DMS 273 (cell line): ENCODE data around the gene PARD3B.

Experiments
- DNase-seq: peaks from one replicate; lab custom pipeline; 2025; ENCODE audit not compliant: unreplicated experiment; lab: John Stamatoyannopoulos, UW

PARD3B gene

DNA sequence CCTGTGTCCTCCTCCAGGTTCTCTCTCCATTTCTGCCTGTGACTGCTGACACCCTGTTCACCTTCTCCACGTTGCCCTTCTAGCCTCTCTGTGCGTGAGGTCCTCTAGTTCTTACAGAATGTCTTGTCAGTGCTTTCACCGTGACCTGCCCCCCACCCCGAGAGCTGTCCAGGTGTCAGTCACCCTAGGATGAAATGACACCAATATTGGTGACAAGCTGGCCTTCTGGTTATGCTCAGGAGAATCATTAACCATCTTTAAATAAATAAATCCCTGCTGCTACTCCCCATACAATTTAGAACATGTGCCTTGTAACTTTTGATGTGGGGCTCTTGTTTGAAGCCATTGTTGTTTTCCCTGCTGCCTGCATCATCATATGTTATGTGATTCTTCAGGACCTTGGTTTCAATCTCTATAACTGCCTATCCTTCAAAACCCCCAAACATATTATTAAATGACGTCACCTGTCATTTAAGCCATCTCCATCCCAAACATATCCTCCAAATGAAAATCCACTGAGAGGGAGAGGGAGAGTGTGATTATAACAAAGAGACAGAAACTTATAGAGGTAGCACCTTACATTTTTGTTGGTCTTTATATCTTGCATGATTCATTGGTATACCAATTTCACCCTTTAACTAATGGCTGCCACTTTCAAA lies 496.3 kb downstream of the PARD3B start:
- DNase-seq: no peak

DNA sequence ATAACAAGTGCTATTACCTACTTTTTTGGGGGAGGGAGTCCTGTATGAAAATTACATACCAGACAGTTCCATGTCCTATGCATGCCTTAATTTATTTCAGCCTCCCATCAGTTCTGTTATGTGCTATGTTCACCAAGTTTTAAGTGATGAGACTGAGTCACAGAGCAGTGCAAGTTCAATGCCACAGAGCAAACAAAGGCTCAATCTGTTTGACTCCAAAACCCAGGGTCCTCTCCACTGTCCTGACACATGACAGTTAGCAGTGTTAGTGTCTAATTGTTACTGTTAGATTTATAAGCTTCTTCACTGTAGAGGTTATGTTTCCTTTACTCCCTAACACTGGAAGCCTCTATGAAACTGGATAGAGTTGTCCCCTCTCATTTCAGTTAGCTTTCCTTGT lies 498.0 kb downstream of the PARD3B start:
- no peak for DNase-seq

DNA sequence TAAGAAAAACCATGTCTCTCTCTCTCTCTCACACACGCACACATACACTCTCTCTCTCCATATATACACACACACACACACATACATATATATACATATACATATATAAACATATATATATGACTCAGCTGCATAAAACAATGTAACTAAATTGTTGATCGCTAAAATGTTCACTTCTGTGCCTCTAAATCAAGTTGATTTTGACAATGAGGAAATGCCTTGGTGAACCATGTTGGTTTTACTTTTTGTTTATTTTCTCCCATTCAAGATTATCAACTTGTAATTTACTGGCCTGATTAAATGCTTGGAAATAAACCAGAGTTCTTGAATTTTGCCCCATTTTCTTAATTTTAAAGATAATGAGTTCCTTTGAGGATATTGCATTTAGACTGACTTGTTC lies 500.4 kb downstream of the PARD3B start:
- no peak for DNase-seq

DNA sequence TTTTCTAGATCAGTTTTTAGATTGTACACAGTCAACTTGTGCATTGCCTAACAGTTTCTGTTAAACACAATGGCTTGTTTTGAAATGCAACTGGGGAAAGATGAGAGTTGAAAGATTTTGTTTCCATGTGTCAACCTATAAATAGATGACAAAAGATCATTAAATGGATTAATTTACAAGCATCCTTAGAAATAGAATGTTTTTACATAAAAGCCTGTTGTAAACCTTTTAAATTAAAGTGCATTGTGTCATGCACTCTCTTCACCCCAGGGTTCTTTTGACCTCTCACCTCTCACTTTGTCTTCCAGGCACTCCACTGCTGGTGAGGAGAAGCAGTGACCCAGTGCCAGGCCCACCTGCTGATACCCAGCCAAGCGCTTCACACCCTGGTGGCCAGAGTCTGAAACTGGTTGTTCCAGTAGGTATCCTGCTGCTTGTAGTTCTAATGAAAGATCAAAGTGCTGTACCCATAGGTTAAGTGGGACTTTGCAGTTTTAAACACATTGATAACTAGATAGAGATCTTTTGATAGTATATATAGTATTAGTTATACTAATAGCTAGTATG lies 502.1 kb downstream of the PARD3B start:
- peak; percentile 13 for DNase-seq

DNA sequence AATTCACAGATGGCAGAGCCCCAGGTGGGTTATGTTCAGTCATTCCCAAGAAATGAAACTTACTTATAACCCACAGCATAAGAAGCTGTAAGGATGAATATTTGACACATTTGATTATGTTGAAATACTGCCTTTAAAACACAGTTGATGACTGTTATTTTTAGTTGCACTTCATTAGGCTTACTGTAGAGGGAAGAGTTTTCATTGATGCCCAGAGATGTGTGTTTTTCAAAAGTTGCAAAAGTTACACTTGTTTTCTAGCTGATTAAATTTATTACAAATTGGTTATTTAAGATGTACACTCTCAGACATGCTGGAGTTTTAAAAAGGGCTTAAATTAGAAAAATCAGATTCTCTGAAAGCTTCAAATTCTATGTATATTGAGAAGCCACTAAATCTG lies 506.1 kb downstream of the PARD3B start:
- peak; percentile 16 for DNase-seq

DNA sequence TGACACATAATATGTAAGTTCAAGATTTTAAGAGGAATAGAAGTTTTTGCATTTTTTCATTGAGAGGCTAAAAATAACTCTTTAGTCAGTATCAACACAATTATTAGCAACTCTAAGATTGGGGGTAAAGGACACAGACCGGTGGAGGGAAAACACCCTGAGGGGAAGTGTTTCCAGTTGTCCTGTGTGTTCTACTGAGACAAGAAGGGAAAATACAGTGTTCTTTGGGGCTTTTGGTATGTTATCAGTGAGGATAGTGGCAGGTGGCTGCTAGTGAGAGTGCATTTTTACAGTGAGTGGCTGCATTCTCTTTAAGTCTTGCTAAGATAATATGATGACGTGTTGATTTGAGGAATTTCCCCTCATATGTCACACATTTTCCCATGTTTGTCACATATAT lies 507.5 kb downstream of the PARD3B start:
- DNase-seq: peak; percentile 5

DNA sequence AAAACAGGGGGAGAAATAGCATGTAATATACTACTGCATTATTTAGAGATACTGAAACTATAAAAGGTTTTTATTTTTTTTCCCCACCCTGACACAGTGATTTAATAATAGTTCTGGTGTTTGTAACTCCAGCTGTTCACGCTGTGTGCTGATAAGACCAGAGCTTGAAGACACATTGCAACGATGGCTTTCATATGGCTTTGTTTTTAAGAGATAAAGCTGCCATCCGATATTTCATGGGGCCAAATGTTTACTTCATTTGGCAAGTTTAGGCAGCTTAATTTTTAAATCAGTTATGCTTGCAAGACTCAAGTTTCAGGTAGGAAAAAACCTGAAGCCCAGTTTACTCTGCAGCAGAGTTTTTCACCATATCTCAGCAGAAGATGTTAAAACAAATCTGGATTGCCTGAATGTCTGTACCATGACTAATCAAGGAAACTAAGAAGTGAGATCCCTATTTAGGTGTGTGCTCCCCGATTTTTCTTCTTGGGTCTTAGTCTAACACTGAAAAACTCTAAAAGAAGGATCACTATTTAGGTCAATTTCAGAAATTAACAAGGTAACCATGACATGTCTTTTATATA lies 508.6 kb downstream of the PARD3B start:
- DNase-seq: peak; percentile 66

DNA sequence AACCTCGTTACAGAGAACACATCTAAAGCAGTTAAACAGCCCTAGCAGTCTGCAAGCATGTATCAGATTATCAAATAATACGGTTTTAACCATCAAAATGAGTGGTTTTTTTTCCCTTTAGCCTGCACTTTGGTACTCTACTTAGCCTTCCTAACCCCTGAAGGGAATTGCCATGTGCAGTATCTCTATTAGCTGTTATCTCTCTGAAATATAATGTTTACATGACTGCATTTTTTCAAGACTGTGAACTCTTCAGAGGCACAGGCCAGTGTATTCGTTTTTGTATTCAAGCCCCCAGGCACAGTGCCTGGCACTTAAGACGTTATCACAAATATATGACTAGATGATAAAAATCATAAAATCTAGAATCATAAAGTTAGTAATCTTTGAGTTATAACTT lies 509.5 kb downstream of the PARD3B start:
- peak; percentile 24 for DNase-seq

DNA sequence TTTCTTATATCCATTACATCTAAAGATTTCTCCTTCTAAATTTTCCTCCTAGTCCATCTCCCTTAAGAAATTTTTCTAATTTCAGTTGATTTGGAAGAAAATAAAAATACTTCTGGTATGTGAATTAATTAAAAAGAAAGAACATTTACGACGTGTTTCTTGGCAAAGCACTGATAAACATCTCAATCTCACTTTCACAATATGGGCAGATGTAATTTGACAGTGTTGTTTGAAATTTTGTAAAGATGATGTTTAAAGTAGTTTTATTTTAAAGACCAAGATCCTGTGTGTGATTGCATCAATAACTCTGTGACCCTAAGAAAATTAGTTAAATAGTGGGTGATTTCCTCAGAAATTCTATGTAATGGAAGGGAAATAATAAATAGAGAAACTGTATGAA lies 510.0 kb downstream of the PARD3B start:
- DNase-seq: no peak

DNA sequence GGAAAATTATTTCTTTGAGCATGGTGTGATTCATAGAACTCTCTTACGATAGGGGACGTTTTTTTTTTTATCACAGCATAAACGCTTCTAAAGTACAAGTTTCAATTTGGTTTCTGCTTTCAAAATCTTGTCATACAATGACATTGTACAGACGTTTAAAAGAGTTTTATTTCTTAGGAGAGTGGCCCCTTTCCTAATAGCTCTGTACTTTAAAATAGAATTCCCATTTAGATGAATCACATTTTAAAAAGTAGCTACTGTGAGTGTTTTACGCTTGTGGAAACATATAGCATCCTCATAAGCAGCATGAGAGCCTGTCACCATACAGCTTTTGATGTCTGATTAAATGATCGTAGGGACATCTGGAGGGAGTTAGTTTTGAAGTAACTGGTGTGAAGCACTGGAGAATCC lies 510.9 kb downstream of the PARD3B start:
- DNase-seq: peak; percentile 11

DNA sequence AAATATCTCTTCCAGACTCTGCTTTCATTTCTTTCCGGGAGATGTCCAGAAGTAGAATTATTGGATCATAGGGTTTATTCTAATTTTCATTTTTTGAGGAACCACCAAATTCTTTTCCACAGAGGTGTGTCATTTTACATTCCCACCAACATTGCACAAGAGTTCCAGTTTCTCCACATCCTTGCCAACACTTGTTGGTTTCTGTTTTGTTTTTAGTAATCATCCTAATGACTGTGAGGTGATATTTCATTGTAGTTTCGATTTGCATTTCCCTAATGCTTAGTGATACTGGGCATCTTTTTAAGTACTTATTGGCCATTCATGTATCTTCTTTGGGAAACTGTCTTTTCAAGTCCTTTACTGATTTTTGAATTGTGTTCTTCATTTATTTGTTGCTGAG lies 513.1 kb downstream of the PARD3B start:
- no peak for DNase-seq

DNA sequence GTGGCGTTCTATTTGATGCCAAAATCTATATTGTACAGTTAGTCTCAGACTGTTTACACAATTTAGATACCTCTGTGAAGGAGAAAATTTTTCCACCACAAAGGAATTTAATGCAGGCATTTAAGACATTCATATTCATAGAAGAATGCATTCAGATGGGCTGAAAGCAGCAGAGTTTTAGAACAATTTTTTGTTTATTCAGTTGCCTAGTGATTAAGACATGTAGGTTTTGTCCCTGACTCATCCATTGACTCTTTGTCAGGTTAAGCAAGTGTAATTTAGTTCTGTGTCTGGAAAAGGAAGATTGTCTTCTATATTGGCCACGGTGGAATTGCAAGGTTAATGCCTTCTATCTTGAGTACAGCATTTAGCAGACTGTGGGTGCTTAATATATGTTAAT lies 515.0 kb downstream of the PARD3B start:
- DNase-seq: no peak

DNA sequence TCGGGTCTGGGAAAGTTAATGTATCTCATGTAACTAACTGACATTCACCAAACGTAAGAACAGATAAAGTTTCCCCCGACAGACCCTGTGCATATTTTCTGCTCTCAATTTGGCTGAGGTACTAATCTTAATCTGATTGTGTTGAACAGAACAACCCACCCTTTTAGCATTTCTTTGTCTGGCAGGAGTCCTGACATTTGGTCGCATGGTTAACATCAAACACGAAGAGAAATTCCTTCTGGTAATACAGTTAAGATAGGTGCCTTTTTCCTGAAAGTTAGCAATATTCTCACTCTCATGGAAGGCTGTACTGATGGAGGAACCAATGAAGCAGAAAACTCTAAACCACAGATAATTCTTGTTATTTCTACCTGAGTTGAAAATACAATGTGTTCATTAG lies 520.8 kb downstream of the PARD3B start:
- DNase-seq: no peak

DNA sequence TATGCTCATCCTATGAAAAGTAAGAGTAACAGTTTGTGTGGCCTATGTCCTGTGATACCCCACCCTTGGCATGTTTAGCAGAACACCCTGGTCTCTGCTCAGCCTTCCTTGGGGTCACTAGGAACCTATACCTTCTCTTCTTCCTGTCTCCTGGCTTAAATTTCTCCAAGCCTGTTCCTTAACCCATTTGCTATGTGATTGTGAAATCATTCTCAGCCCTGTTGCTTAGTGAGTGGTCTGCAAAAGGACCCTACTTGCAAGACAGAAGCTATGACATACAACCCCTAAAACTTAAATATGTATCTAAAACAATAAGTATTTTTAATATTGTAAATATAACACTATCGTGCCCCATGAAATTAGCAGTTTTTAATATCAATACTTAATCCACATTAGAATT lies 524.7 kb downstream of the PARD3B start:
- DNase-seq: no peak

DNA sequence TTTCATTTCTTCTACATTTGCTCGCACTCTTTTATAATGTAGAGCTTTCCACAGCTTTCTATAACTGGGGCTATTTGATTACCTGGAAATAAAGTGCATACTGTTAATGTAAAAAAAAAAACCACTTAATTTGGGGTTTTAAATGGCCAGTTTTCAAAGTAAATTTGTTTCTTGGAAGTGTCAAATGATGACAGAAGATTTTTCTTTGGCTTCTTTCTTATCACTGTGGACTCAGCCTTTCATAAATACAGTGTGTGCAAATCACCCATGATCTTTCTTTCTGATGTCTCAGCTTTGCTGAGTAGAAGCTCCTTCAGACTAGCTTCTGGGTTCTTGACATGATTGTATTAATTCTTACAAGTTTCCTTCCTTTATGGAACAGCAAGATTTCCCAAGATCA lies 525.6 kb downstream of the PARD3B start:
- no peak for DNase-seq

DNA sequence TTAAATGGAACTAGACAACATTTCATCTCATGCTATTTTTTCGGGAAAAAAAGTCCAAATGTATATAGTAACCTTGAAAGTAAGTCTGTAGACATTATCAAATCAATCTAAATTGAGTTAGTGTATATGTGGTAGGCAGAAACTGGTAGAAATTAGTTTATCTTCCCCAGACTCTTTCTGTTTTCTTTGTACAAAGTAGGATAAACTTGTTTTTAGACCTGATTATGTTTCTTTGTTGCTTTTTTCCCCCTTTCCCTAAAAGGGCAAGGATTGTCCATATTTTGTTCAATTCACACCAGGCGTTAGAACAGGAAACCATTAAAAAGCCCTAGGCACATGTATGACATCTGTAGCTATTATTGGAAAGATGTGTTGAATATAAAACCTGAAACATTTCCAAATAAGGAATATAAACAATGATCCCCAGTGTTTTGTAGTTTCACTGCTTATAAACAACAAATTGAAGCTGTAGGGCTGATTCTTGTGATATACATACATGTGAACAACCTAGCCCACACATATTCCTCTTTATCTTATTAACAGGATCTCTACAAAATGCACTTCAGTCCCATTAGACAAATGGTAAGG lies 528.3 kb downstream of the PARD3B start:
- DNase-seq: no peak

DNA sequence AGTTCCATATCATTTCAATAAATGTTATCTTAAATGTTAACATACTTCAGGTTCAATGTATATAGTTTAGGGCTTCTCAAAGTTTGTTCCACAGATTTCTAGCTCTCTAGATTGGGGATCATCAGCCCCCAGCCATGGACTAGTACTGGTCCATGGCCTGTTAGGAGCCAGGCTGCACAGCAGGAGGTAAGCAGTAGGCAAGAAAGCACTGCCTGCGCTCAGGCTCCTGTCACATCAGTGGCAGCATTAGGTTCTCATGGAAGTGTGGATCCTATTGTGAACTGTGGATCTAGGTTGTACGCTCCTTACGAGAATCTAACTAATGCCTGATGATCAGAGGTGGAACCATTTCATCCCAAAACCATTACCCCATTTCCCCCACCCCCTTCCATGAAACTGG lies 531.1 kb downstream of the PARD3B start:
- no peak for DNase-seq

DNA sequence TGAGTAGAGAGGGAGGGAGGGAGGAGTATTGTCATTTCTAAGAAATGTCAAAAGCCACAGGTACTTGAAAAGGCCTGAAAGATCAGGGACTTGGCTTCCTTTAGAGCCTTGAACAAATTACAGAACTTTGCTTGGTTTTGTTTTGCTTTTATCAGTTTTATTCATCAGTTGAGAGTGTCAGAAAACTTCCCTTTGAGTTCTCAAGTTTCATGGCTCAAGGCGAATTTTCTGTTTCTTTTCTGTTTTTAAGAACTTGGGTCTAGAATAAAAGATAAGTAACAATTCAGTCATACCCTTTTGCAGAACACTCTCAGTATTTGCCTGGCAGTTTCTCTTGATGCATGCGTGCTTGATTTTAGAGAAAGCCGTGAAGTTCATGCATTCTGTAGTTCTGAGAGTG lies 531.9 kb downstream of the PARD3B start:
- DNase-seq: no peak

DNA sequence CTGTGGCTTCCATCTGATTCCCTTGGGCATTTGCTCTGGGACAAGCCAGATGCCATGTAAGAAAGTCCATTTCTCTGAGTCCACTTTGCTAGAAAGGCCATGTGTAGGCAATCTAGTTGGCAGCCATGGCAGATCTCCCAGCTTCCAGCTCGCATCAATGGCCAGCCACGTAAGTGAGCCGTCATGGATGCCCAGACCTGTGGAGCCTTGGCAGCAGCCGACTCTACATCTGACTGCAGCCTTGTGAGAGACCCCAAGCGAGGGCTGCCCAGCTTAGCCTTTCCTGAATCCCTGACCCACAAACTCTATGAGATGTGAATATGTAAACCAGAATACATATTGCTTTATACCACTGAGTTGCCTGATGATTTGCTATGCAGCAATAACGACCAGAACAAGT lies 533.5 kb downstream of the PARD3B start:
- no peak for DNase-seq

DNA sequence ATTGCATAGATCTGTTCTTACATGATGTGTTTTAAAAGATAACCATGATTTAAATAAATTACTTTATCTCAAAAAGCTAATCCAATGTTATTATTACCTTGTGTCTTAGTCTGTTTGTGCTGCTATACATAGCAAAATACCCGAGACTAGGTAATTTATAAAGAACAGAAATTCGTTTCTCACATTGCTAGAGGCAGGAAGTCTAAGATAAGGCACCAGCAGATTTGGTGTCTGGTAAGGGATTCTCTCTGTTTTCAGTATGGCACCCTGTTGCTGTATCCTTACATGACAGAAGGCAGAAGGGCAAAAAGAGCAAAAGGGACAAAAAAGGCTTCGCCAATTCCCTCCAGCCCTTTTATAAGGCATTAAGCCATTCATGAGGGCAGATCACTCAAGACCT lies 533.9 kb downstream of the PARD3B start:
- DNase-seq: no peak

DNA sequence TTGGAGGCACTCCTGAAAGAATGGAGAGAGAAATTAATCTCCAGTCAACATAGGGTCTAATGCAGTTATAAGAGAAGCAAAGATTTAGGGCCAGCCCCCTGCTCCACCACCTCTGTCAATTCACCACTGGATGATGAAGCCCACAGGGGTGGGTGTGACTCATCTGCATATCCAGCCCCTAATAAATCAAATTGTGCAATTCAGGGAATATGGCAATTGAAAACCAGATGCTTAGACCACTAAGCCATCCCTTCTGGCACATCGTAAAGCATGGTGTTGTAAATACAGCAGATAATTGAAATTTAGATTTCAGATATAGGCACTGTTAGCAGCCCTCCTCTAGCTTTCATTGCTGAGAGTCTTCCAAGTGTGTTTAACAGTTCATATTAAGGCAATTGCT lies 541.4 kb downstream of the PARD3B start:
- DNase-seq: no peak

DNA sequence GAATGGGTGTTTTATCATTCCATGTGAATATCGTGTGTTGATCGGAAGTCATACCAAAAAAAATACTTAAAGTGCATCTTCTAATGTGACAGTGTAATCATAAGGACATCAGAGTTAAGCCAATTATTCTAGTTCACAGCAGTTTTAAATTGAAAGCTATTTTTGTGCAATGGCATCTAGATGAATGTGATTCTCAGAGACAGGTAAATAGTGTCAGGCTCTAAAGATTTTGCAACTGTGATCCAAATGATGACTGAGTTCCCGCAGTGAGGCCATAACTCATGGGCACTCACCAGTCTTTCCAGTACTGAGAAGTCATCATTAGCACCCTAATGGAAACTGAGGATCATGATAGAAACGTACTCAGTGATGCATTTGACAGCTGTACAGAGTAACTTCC lies 542.6 kb downstream of the PARD3B start:
- DNase-seq: no peak

DNA sequence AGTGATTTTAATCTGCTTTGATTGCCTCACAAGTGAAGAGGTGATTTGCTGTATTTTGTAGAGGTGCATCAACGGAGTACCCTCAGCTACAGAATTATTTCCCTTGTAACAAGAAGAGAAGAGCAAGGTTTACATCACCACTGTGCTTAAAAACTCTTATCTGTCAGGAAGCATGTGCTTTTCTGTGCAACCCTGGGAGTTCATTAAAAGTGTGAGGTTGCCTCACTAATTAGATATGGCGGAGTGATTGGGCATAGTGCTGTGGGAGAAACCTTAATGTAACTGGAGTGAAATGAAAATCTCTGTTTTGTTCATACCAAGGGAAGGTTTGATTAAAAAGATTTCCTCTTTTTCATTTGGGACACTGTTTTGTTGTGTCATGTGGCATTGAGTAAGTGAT lies 544.7 kb downstream of the PARD3B start:
- no peak for DNase-seq
